Hepatocyte (in vitro differentiated cells): ENCODE data around the gene OR11H7. TPM values are rescaled to one million over a fixed set of nuclear protein-coding genes. Genes with fewer than 3 reads are reported as not detected.
A peak's percentile ranks its signal among the peaks of the same experiment; 100 is the strongest.
"Not testable (repeated sequence)": the region's sequence is repeated elsewhere in the genome, so short reads cannot be mapped to it uniquely, and the experiment has no call there.

Source experiments
- DNase-seq: peaks from one replicate; pipeline ENCODE4 v3.0.0-alpha.2; 2016; ENCODE audit warnings: low spot score
- H2AFZ ChIP-seq: fragments of 200-600 bp; sonication (generic); 2 replicates; pipeline ENCODE4 v1.6.0; 2016; ENCODE audit warnings: antibody characterized with exemption, mild to moderate bottlenecking
- H3K27ac ChIP-seq: fragments of 200-600 bp; sonication (generic); 2 replicates; pipeline ENCODE4 v1.5.1; 2016; ENCODE audit warnings: mild to moderate bottlenecking
- H3K27me3 ChIP-seq: fragments of 200-600 bp; sonication (generic); 2 replicates; pipeline ENCODE4 v1.6.1; 2016
- H3K36me3 ChIP-seq: fragments of 200-600 bp; sonication (generic); replicated peaks from 2 replicates; pipeline ENCODE4 v1.5.1; 2016; ENCODE audit warnings: low read depth; ENCODE audit not compliant: insufficient read depth
- H3K4me1 ChIP-seq: fragments of 200-600 bp; sonication (generic); 2 replicates; pipeline ENCODE4 v1.5.1; 2016; ENCODE audit warnings: mild to moderate bottlenecking, moderate library complexity; ENCODE audit not compliant: insufficient read depth
- H3K4me2 ChIP-seq: fragments of 200-600 bp; sonication (generic); 2 replicates; pipeline ENCODE4 v1.6.0; 2016
- H3K4me3 ChIP-seq: fragments of 200-600 bp; sonication (generic); 2 replicates; pipeline ENCODE4 v1.5.1; 2016; ENCODE audit warnings: mild to moderate bottlenecking
- H3K79me2 ChIP-seq: fragments of 200-600 bp; sonication (generic); 2 replicates; pipeline ENCODE4 v1.6.0; 2017; ENCODE audit warnings: mild to moderate bottlenecking
- H3K9me2 ChIP-seq: fragments of 200-600 bp; sonication (generic); replicated peaks from 2 replicates; pipeline ENCODE4 v1.6.0; 2017; ENCODE audit warnings: mild to moderate bottlenecking; ENCODE audit not compliant: insufficient read depth
- H3K9me3 ChIP-seq: fragments of 200-600 bp; sonication (generic); 2 replicates; pipeline ENCODE4 v1.5.1; 2016; ENCODE audit warnings: low read depth, mild to moderate bottlenecking
- H4K20me1 ChIP-seq: fragments of 200-600 bp; sonication (generic); 2 replicates; pipeline ENCODE4 v1.6.0; 2016; ENCODE audit warnings: mild to moderate bottlenecking; ENCODE audit not compliant: insufficient read depth, poor library complexity, severe bottlenecking
- EZH2 ChIP-seq: fragments of 200-600 bp; sonication (generic); IDR thresholded peaks from 2 replicates; pipeline ENCODE4 v1.6.1; 2016; ENCODE audit warnings: antibody characterized with exemption, mild to moderate bottlenecking, borderline replicate concordance
- EZH2phosphoT487 ChIP-seq: fragments of 200-600 bp; sonication (generic); IDR thresholded peaks from one replicate; pipeline ENCODE4 v1.6.1; 2018; ENCODE audit warnings: antibody characterized with exemption, mild to moderate bottlenecking, low read depth, moderate library complexity; ENCODE audit not compliant: unreplicated experiment, severe bottlenecking
- WGBS: methylation state at CpG from one replicate; pipeline ENCODE4 v1.1.6; 2016; ENCODE audit warnings: low lambda C conversion rate; ENCODE audit errors: missing lambda C conversion rate; 5-methylcytosine and 5-hydroxymethylcytosine counted together
- polyA plus RNA-seq: library from polyadenylated mRNA; unstranded; fragments of >200 nt; fragmentation: Nextera tagmentation; extraction: Ambion mirVana; gene quantifications from 2 replicates; pipeline ENCODE4 v1.2.1, GENCODE V29; 2016
- total RNA-seq: library from RNA; depleted of rRNA; stranded (reverse); fragments of >200 nt; gene quantifications from 2 replicates; pipeline ENCODE4 v1.2.3, GENCODE V29; 2014
- TF ChIP-seq, protein P1 (sequence below): fragments of 200-600 bp; sonication (generic); IDR thresholded peaks from 2 replicates; pipeline ENCODE4 v1.5.1; 2016; ENCODE audit warnings: antibody characterized with exemption, mild to moderate bottlenecking; ENCODE audit not compliant: poor library complexity

Gene OR11H7
- total and polyA plus RNA-seq, 2 experiments from 2014 or later = not detected

DNA sequence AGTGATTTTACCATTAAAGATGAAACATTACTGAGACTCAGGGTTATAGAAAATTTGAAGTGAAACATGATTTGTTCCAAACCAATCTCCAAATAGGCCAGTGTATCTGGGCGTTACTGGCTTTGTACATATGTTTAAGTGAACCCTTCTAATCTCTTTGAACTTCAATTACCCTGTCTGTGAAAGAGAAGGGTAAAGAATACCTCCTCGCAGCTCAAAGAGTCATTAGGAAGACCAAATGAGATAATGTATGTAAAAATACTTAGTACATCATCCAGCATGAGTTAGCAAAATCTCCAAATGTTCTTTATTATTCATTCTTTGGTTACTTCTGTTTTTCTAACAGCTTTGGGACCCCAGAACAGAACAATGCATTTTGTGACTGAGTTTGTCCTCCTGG lies 5.4 kb upstream of the OR11H7 start, which contains the start of gene OR11H6:
Gene OR11H6, plus strand, starts transcription at position 301 of the 400 bp plus-strand sequence. Its CDS starts 0 bp downstream, at position 301.
- peaks cover 3% of the 10 kb centered on the region for H3K9me3 ChIP-seq

DNA sequence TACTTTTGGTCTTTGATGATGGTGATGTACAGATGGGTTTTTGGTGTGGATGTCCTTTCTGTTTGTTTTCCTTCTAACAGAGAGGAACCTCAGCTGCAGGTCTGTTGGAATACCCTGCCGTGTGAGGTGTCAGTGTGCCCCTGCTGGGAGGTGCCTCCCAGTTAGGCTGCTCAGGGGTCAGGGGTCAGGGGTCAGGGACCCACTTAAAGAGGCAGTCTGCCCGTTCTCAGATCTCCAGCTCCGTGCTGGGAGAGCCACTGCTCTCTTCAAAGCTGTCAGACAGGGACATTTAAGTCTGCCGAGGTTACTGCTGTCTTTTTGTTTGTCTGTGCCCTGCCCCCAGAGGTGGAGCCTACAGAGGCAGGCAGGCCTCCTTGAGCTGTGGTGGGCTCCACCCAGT lies 6.6 kb downstream of the OR11H7 start:
- not testable (repeated sequence) for H3K79me2 ChIP-seq, H3K36me3 ChIP-seq, H3K4me2 ChIP-seq, H3K9me3 ChIP-seq, H2AFZ ChIP-seq, H3K27me3 ChIP-seq, H4K20me1 ChIP-seq, H3K9me2 ChIP-seq, H3K27ac ChIP-seq, H3K4me3 ChIP-seq, DNase-seq, H3K4me1 ChIP-seq
- WGBS = 71% methylated on average over 4 of the region's 4 CpGs

More for the DNA sequence above, 5.4 kb upstream of the OR11H7 start, which contains the start of gene OR11H6:
- H3K4me1 ChIP-seq = no peaks in the 10 kb centered on the region
- H3K4me3 ChIP-seq = no peak within 1 kb of the TSS
- TF ChIP-seq EZH2 = no peak
- TF ChIP-seq EZH2phosphoT487 = no peak
- TF ChIP-seq, protein P1, sequence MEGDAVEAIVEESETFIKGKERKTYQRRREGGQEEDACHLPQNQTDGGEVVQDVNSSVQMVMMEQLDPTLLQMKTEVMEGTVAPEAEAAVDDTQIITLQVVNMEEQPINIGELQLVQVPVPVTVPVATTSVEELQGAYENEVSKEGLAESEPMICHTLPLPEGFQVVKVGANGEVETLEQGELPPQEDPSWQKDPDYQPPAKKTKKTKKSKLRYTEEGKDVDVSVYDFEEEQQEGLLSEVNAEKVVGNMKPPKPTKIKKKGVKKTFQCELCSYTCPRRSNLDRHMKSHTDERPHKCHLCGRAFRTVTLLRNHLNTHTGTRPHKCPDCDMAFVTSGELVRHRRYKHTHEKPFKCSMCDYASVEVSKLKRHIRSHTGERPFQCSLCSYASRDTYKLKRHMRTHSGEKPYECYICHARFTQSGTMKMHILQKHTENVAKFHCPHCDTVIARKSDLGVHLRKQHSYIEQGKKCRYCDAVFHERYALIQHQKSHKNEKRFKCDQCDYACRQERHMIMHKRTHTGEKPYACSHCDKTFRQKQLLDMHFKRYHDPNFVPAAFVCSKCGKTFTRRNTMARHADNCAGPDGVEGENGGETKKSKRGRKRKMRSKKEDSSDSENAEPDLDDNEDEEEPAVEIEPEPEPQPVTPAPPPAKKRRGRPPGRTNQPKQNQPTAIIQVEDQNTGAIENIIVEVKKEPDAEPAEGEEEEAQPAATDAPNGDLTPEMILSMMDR = no peak
- no peak within 1 kb of the TSS for H3K27ac ChIP-seq
- no peaks in the 10 kb centered on the region for H3K27me3 ChIP-seq
- no peaks in the 10 kb centered on the region for H3K9me2 ChIP-seq
- WGBS = 15% methylated on average over 2 of the region's 2 CpGs
- no peak for DNase-seq
- H3K36me3 ChIP-seq = no peaks in the 10 kb centered on the region
- H3K79me2 ChIP-seq = no peaks in the 10 kb centered on the region
- no peaks in the 10 kb centered on the region for H4K20me1 ChIP-seq
- no peak within 1 kb of the TSS for H3K4me2 ChIP-seq
- no peak within 1 kb of the TSS for H2AFZ ChIP-seq

DNA sequence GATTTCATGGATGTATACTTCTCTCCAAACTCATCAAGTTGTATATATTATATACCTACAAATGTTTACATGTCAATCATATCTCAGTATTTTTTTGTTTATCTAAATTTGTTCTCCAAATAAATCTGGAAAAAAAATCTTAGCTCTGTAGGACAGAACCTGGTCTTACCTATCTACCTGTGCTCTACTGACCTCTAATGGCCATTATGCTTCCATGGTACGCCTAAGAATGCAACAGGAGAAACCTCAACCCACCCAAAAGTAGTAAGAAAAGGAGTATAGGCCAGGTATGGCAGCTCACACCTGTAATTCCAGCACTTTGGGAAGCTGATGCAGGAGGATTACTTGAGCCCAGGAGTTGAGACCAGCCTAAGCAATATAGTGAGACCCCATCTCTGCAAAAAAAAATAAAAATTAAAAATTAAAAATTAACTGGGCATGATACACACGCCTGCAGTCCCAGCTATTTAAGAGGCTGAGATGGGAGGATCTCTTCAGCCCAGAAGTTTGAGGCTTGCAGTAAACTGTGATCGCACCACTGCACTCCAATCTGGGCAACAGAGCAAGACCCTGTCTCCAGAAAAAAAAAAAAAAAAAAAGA lies 19.0 kb downstream of the OR11H7 start:
- DNase-seq = no peak
- no peaks in the 10 kb centered on the region for H3K27me3 ChIP-seq
- TF ChIP-seq EZH2 (no peak), EZH2phosphoT487 (no peak)
- TF ChIP-seq, protein P1 = peak; percentile 3
- H3K9me2 ChIP-seq = no peaks in the 10 kb centered on the region
- 66% methylated on average over 3 of the region's 3 CpGs for WGBS
- H3K79me2 ChIP-seq = no peaks in the 10 kb centered on the region
- H3K4me3 ChIP-seq = no peak overlapping the region
- H4K20me1 ChIP-seq = no peaks in the 10 kb centered on the region
- H3K9me3 ChIP-seq = no peaks in the 10 kb centered on the region
- H2AFZ ChIP-seq = no peak overlapping the region
- H3K27ac ChIP-seq = no peak overlapping the region
- H3K4me2 ChIP-seq = no peak overlapping the region
- no peaks in the 10 kb centered on the region for H3K36me3 ChIP-seq
- H3K4me1 ChIP-seq = no peaks in the 10 kb centered on the region

DNA sequence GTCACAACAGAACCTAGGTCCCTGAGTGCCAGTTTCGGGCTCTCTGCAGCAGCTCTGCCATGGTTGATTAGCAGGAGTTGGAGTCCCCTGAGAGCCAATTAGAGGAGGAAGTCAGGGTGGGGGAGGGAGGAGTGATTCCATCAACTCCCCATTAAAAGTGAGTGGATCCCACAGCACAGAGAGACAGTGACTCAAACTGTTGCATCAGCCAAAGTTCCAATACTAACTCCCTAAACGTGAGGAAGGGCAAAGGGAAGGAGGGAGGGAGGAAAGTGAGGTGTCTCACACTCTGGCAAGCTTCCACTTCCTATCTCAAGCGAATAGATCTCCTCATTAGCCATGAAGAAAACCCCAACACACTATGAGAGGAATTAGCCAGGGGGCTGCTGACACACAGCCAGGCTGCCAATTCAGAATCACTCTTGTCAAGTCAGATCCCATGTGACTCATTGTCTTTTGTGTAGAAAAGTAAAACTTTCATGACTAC lies 33.9 kb downstream of the OR11H7 start:
- no peaks in the 10 kb centered on the region for H3K9me3 ChIP-seq
- no peak overlapping the region for H3K4me3 ChIP-seq
- no peak overlapping the region for H2AFZ ChIP-seq
- no peak overlapping the region for H3K4me2 ChIP-seq
- no peaks in the 10 kb centered on the region for H3K79me2 ChIP-seq
- 41% methylated on average over 3 of the region's 3 CpGs for WGBS
- H3K27ac ChIP-seq = no peak overlapping the region
- no peaks in the 10 kb centered on the region for H4K20me1 ChIP-seq
- H3K4me1 ChIP-seq = no peaks in the 10 kb centered on the region
- no peak for TF ChIP-seq EZH2phosphoT487
- TF ChIP-seq, protein P1 = no peak
- TF ChIP-seq EZH2 = no peak
- no peaks in the 10 kb centered on the region for H3K9me2 ChIP-seq
- no peaks in the 10 kb centered on the region for H3K36me3 ChIP-seq
- no peaks in the 10 kb centered on the region for H3K27me3 ChIP-seq
- DNase-seq = no peak

DNA sequence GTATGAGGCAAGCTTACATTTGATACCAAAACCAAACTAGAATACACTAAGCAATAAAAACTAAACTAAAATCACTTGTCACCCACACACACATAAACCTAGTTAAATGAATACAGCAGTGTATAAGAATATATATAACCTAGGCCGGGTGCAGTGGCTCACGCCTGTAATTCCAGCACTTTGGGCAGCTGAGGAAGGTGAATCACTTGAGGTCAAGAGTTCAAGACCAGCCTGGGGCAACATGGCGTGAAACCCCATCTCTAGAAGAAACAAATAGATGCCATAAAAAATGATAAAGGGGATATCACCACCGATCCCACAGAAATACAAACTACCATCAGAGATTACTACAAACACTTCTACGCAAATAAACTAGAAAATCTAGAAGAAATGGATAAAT lies 35.6 kb downstream of the OR11H7 start:
- H3K79me2 ChIP-seq, H2AFZ ChIP-seq, H3K4me1 ChIP-seq, H3K9me3 ChIP-seq, H3K36me3 ChIP-seq, H3K4me3 ChIP-seq, DNase-seq, H3K27me3 ChIP-seq, H4K20me1 ChIP-seq, H3K27ac ChIP-seq, H3K4me2 ChIP-seq, H3K9me2 ChIP-seq: not testable (repeated sequence)
- WGBS = 89% methylated on average over 5 of the region's 5 CpGs
